Thyroid gland (tissue), 4 donors: ENCODE data around the gene SEL1L2.

Experiments
- CTCF ChIP-seq, 6 experiments: fragments of 200-600 bp in 3 of 6; fragments of 450-650 bp in 3 of 6; sonication (generic) in 3 of 6; IDR thresholded peaks; one replicate each; pipeline ENCODE4 v1.5.1; 2016 to 2019; ENCODE audit warnings: antibody characterized with exemption in 6 of 6, mild to moderate bottlenecking in 2 of 6, inconsistent platforms in 1 of 6, moderate library complexity in 1 of 6
- POLR2A ChIP-seq, 2 donors: fragments of 450-650 bp; IDR thresholded peaks; one replicate each; pipeline ENCODE4 v1.6.1; 2017; ENCODE audit warnings: antibody characterized with exemption in 2 of 2, mild to moderate bottlenecking in 2 of 2, moderate library complexity in 1 of 2

DNA sequence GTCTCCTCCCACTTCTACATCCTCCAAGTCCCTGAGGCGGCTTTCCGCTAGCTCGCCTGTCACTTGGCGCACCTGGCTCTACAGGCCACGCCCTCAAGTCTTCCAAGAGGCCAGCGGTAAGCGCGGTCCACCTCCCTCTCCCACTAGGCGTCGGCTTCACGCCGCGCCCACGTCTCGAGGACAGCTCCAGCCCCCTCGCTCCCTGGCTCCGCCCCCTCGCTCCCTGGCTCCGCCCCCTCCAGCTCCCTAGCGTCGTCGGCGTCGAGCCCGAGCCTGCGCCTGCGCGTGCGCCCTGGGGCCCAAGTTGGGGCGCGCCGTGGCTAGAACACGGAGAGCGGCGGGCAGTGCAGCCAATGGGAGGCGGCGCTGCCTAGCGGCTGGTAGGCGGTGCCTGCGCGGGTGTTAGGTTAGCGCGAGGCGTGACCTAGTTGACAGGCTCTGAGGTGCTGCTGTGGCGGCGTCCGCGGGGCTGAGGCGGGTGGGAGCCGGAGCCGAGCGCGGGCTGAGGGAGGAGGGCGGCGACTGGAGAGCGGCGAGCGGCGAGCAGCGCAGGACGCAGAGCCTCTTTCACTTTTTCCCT, 4.8 kb upstream of the SEL1L2 start, which contains the start of gene MACROD2:
- peak in 1 of 6 experiments; percentile 15 for TF ChIP-seq CTCF (IDR thresholded peaks at IDR 0.05)
- peak in 1 of 2 donors; percentile 85 for TF ChIP-seq POLR2A (IDR thresholded peaks at IDR 0.05)
